Activated T-cell treated with anti-CD3 and anti-CD28 coated beads for 48 hours (primary cell): ENCODE results near the gene GGA3.
A peak's percentile ranks its signal among the peaks of the same experiment; 100 is the strongest.
"Not testable (repeated sequence)": the region's sequence is repeated elsewhere in the genome, so short reads cannot be mapped to it uniquely, and the experiment has no call there.

ENCODE experiments used
- DNase-seq: peaks from one replicate; pipeline ENCODE4 v3.0.0-alpha.2; 2020; ENCODE audit warnings: low read depth

GGA3 gene

GRCh38 chr17:75209061-75209460, 52.3 kb downstream of the GGA3 start:
- no peak for DNase-seq

DNA sequence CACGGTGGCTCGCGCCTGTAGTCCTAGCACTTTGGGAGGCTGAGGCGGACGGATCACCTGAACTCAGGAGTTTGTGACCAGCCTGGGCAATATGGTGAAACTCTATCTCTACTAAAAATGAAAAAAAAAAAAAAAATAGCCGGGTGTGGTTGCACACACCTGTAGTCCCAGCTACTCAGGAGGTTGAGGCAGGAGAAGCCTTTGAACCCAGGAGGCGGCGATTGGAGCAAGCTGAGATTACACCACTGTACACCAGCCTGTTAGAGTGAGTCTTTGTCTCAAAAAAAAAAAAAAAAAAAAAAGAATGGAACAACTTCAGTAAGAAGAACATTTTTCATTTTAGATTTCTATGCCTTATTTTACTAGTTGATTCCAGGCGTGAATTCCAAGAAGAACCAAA, 53.2 kb downstream of the GGA3 start:
- no peak for DNase-seq

- DNase-seq = no peak
These were observed 53.6 kb downstream of the GGA3 start for GRCh38 chr17:75207760-75208159.

GRCh38 chr17:75207050-75207407, 54.4 kb downstream of the GGA3 start:
- not testable (repeated sequence) for DNase-seq

DNA sequence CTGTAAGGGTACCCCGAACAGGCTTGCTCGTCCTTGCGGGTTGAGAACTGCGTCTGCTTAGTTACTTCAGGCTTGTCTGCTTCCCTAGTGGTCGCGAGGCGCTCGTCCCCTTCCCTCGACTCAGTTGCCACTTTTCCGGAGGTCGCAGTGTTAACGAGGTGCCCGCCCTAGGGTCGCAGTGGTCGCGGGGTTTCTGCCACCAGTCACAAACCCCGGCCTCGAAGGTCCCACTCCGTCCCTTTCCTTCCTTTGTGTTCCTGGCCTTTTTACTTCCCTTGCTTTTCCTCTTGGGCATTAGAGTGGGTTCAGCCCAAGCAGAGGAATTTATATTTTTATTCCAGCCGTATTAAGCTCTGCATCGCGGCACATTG, 55.6 kb downstream of the GGA3 start:
- DNase-seq = no peak

GRCh38 chr17:75205037-75205792, 56.2 kb downstream of the GGA3 start, which contains the start of gene NUP85:
Gene NUP85 (plus strand): TSS chr17:75205679. CDS start chr17:75205762, 83 bp downstream.
- DNase-seq = peak; percentile 92

DNA sequence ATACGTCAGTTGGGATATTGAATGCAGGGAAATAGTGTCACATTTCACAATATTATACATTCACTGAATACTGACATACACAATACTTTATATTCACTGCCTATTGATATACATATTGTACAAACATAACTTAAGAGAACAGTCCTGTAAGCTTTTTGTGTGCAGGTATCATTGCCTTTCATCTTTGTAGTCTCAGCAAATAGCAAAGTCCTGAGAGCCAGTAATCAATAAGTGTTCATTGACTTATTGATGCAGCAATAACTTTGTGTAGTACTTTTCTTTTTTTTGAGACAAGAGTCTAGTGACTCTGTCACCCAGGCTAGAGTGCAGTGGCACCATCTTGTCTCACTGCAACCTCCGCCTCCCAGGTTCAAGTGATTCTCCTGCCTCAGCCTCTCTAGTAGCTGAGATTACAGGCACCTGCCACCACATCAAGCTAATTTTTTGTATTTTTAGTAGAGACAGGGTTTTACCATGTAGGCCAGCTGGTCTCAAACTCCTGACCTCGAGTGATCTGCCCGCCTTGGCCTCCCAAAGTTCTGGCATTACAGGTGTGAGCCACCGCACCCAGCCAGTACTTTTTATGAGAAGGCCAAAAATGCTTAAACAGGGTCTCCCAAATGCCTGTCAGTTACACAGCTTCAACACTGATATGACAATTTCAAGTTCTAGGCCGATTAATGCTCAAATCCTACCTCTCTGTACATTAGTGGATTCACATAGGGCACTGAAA, 61.4 kb downstream of the GGA3 start:
- DNase-seq = no peak

GRCh38 chr17:75194879-75195278, 66.5 kb downstream of the GGA3 start:
- DNase-seq = no peak

DNA sequence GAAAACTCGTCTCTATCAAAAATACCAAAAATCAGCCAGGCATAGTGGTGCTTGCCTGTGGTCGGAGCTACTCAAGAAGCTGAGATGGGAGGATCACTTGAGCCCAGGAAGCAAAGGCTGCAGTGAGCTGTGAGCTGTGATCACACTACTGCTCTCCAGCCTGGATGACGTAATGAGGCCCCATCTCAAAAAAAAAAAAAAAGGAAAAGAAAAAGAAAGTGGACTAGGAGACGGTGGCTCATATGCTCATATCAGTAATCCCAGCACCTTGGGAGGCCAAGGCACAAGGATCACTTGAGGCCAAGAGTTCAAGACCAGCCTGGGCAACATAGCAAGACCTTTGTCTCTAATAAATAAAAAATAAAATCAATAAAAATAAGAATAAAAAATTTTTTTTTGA, 69.8 kb downstream of the GGA3 start:
- DNase-seq = no peak

DNA sequence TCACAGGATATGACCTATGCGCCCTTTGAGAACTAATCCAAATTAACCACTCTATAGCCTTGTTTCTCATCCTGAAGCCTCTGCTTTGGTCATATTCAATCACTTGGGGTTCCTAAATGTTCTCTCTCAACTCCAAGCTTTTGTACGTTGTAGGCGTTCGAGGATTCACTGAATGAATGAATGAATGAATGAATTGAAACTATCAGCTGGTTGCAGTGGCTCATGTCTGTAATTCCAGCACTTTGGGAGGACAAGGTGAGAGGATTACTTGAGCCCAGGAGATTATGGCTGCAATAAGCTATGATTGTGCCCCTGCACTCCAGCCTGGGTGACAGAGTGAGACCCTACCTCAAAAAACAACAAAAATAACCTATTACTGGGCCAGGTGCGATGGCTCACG, 72.8 kb downstream of the GGA3 start:
- DNase-seq = no peak
